GM19438 (cell line): ENCODE data around the gene ATP6V0D1.

ENCODE experiments used
- ATAC-seq: cut with Tn5 transposase; IDR thresholded peaks from one replicate; pipeline ENCODE4 v1.9.1; 2021; ENCODE audit warnings: low read depth; ENCODE audit not compliant: unreplicated experiment

The ATP6V0D1 gene

DNA sequence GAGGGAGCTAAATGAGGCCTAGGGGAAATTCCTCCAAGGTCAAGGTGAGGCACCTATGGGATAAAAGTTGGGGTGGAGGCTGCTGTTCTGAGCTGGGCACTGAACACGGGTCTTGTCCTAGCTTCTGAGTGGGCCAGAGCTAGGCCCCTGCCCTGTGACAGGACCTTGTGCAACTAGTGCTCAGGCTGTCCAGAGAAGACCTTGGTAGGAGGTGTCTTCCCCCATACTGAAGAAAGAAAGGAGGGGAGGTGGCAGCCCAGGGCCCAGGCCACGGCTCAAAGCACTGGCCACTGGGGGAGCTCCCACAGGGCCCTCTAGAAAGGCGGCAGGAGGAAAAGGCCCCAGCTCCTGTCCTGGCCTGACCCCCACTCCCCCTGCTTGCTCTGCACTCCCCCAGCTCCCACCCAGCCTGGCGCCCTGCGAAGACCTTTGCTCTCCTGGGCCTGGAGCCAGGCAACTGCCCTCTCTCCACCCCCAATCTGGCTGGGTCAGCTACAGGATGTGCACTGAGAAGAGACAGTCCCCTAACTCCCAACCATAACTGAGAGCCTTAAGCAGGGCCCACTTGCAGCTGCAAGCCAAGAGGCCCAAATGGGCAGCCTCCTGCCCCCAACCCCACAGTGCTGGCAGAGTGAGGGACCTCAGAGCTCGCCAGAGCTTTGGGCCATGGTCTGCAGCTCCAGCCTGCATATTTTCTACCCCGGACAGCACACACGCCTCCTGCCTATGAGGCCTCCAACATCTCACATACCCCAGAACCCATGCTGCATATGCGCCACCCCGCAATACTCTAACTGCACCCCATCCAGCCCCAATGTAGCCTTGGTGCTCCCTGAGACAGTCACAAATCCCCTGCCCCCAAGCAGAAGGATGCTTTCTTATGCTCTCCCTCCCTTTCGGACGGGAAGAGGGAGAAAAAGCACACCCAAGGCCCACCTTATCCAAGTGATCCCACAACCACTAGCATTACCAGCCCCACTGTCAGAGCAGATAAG is 34.7 kb downstream of the ATP6V0D1 start:
- no peak for ATAC-seq

DNA sequence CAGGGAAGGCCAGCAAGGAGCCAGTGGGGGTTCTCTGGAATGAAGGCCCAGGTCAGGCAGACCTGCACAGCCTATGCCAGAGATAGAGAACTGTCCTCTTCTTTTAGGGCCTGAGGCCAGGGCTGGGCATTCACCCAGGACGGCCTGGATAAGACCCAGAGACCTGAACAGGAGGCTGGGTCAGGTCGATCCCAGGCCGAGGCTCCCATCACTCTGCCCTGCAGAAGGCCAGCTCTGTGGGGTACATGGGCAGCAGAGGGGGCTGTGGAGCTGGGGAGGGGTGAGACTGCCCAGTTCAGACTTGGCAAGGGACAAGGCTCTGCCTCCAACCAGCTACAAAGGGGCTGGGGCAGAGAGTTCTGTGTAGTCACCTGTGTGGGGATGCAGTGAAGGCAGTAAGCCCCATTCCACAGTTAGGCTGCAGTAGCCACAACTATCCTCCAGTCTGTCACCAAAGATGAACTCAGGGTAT is 35.5 kb downstream of the ATP6V0D1 start:
- ATAC-seq, result no peak

DNA sequence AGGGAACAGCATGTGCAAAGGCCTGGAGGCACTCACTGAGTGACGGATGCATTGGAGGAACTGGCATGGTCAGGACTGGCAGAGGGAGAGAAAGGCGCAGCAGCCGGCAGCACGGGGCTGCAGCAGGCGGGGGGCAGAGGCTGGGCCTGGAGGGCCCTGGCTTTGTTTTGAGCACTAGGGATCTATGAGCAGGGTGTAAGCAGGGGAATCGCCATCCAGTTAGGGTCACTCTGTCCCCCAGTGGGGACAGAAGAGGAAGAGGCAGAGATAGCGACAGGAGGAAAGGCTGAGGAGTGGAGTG is 35.9 kb downstream of the ATP6V0D1 start:
- ATAC-seq, result no peak

DNA sequence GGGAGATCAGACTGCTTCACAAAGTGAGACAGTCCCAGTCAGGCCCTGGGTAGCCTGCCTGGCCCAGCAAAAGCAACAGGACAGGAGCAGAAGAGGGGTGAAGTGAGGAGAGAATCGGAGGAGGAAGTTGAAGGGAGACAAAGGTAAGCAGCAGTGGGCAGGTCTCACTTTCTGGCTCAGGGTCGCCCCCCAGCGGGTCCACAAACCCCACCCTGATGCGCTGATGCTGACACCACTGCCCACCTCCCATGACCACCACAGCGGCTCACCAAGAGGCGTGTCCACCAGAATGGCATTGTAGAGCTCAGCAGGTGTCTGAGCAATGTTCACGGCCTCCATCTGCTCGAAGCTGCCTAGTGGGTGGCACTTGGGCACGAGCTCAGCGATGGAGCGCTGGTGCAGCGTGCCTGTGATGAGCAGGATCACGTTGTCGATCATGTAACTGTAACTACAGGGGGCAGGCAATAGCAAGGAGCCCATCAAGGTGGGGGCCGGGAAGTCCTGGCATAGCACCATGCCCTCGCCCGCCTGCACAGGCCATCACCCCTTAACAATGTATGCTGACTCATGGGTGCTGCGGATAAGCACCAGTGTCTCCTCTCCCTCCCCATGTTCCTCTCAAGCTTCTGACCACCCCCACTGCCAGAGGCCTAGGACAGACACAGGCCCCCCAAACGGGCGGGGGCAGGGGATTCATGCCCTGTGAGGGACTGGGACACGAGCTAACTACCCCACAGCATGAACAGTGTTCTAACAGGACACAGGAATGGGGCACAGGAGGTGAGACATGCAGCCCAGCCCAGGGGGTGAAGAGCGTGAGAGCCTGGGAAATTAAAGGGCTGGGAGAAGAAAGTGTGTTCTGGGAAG is 36.5 kb downstream of the ATP6V0D1 start:
- ATAC-seq, result no peak

- ATAC-seq, result no peak
These were observed 37.7 kb downstream of the ATP6V0D1 start for GRCh38 chr16:67443265-67443664.

GRCh38 chr16:67442581-67443255 is 38.2 kb downstream of the ATP6V0D1 start:
- ATAC-seq, result no peak

DNA sequence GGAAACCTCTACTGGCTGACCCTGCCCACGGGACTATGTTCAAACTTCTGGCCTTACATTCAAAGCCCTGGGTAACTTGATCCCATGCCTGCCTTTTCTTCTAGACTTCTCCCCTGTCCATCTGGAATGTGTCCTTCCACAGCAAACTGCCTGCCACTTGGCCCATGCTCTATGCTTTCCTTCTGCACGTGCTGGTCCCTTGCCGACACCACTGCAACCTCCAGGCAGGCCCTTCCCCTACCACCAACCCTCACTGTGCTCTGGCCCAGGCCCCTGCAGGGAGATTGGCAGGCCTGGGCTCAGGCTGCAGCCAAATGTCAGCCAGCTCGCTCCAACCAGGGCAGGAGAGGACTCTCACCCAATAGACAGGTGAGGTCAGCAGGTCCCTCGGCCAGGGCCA is 39.0 kb downstream of the ATP6V0D1 start:
- no peak for ATAC-seq

DNA sequence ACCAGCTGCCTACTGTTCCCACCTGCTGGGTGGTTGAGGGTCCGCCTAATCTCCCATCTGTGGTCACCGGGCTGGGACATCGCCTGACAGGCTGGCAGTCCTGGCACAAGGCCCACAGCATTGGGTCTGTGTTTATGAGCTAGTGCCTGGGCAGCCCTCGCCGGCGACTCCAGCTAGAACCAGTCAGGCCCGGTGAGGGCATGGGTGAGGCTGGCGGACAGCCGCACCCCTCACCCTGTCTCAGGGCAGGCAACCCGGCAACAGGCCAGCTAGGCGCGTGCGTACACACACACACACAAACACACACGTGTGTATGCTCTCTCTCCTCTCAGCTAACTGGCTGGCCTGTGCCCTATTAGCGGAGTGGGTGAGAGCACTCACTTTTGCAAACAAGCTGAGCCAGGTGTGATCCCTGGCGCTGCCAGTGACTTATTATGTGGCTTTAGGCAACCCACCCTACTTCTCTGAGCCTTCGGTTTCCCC is 39.6 kb downstream of the ATP6V0D1 start:
- no peak for ATAC-seq

DNA sequence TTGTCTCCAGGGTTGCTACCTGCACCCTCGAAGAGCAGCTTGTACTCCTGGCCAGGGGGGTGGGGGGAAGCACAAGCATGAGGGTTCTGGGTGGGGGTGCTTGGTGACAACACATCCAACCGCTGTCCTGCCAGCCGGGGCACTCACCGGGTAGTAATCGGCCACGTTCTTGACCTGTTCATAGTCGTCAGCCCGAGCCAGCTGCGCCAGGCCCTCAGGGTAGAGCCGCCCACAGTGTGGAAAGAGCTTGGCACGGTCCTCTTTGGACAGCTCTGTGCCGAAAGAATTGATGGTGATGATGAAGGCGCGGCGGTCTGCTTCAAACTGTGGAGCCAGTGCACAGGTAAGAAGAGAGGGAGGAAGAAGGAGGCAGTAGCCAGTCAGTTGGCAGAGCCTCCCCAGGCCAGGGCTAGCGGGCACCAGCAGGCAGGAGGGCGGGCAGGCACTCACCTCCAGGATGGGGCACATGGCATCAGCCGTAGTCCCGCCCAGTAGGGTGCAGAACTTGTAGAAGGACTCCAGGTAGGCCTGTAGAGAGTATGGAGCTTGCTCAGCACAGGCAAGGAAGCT is 42.0 kb downstream of the ATP6V0D1 start:
- no peak for ATAC-seq

DNA sequence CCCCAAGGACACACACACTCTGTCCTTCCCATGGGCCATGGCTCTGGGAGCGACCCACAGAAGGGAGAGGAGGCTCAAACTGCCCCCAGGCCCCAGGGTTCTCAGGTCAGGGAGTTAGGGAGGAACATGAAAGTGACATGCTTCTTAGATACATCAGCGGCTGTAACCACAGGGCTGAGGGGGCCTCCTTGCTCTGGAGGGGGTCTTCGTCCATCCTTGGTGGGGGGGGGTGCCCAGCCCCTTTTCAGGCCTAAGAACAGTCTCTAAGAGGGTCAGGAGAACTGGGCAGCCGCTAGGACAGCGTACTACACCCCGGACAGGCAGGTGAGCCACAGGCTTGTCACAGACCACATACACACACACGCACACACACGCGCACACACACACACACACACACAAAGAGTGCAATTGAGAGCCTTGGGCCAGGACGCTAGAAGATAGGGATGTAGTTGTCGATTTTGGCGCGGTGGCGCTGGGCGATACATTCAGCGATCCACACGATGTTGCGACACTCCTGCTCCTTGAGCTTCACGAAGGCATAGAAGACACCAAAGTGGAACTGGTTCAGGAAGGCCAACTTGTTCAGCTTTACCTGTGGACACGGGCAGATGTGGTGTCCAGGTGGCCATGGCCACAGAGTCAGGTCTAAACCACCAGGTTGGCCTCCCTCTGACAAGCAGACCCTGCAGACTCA is 42.7 kb downstream of the ATP6V0D1 start:
- ATAC-seq, result no peak

DNA sequence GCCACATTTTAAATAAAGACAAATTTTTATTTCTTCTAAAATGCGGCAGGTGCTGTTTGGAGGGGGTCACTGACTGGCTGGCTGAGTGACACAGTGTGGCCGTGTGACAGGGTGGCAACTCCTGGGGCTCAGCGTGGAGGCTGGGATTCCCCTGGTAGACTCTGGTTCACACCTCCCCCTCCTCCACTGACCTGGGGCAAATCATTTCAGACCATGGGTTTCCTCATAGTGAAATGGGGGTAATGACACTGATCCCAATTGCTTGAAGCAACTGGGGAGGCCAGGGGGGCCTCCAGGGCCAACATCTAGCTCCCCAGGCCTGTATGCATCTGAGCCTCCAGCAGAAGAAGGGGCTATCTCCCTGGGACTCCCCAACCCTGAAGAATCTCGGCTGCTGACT is 43.4 kb downstream of the ATP6V0D1 start:
- ATAC-seq, result no peak

DNA sequence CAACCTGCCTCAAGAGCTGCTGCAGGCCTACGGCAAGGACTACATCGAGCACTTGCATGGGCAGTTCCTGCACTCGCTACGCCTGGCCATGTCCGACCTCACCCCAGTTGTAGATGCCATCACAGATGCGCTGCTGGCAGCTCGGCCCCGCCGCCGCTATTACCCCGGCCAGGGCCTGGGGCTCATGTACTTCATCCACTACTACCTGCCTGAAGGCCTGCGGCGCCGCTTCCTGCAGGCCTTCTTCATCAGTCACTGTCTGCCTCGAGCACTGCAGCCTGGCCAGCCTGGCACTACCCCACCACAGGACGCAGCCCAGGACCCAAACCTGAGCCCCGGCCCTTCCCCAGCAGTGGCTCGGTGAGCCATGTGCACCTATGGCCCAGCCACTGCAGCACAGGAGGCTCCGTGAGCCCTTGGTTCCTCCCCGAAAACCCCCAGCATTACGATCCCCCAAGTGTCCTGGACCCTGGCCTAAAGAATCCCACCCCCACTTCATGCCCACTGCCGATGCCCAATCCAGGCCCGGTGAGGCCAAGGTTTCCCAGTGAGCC is 44.2 kb downstream of the ATP6V0D1 start:
- ATAC-seq, result no peak

DNA sequence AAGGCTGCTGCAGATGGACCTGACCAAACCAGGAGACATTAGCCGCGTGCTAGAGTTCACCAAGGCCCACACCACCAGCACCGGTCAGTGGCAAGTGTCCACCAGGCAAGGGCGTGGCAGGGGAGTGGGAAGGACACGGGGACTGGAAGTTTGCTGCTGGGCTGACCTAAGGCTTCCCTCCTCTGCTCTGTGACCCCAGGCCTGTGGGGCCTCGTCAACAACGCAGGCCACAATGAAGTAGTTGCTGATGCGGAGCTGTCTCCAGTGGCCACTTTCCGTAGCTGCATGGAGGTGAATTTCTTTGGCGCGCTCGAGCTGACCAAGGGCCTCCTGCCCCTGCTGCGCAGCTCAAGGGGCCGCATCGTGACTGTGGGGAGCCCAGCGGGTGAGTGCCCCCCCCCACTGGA is 45.2 kb downstream of the ATP6V0D1 start:
- no peak for ATAC-seq

GRCh38 chr16:67433131-67433719 is 47.7 kb downstream of the ATP6V0D1 start:
- no peak for ATAC-seq

DNA sequence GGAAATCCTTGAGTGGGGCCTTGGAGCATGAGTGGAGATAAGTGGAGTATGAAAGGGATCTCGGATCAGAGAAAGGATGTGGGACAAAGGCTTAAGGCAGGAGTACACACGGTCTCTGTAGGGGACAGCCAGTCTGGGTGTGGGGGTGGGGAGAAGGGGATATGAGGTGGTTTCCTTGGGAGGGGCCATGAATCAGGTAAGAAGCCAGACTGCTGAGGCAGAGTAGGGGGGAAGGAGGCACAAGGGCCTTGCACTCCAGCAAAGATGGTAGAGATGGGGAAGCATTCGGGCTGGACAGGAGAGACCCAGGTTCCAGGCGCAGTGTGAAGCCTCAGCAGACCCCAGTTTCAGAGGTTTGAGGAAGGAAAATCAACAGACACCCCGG is 48.5 kb downstream of the ATP6V0D1 start:
- ATAC-seq, result no peak

DNA sequence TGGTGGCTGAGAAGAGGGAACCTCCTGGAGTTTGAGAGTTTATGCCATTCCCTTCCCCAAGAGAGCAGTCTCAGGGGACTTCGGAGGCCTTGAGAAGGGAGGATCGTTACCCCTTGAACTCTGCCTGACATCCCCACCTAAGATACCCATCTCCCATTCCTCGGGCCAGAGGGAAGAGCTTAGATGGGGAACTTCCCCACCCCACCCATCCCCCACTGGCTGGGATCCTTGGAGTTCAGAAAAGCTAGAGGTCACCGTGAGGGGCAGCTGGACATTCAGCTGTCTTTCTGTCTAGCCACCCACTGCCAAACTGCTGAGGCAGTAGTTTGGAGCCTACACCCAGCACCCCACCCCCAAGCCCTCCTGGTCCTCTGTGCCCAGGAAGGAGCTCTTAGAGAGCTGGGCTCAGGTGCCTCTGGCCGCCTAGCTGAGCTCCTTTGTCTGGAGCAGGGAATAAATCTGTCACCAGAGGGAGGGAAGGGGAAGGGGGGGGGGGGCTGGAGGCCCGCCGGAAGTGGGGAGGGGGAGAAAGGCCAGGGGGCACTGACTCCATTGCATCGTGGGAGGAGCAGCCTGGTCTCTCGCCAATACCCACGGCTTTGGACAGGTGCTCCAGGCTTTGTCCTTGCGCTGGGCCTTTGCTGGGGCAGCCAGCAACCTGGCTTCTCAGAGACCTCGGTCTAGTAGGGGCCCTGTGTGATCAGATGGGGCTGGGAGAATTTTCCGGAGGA is 49.0 kb downstream of the ATP6V0D1 start:
- no peak for ATAC-seq

DNA sequence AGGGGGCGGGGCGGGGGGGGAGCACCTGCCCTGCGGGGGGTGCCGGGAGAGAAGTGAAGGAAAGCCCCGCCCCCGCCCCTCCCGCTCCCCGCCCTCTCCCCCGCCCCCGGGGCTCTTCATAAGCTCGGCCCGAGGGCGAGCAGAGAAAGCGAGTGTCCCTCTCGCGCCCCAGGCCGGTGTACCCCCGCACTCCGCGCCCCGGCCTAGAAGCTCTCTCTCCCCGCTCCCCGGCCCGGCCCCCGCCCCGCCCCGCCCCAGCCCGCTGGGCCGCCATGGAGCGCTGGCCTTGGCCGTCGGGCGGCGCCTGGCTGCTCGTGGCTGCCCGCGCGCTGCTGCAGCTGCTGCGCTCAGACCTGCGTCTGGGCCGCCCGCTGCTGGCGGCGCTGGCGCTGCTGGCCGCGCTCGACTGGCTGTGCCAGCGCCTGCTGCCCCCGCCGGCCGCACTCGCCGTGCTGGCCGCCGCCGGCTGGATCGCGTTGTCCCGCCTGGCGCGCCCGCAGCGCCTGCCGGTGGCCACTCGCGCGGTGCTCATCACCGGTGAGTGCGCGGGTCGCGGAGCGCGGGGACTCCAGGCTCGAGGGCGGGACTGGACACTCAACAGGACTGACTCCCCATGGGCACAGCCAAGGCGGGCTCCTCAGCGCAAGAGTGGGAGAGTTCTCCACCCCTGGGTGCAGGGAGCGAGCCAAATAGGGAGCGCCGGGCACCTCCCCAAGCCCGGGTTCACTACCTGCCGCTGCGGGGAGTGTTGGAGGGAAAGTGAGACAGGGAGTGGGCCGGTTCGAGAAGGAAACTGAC is 49.8 kb downstream of the ATP6V0D1 start, which contains the start of gene HSD11B2:
Gene HSD11B2 (plus strand): TSS at position 145 of the 798 bp plus-strand sequence. CDS start 128 bp downstream, at position 273.
- ATAC-seq, result no peak
